ENCODE measurements around the gene ADAM12.

- TF ChIP-seq POLR2A (IDR thresholded peaks at IDR 0.05) (no peak), CTCF (IDR thresholded peaks at IDR 0.05) (no peak), POLR2AphosphoS5 (IDR thresholded peaks at IDR 0.05; ENCODE audit: insufficient read depth in 1 of 2, low read depth in 1 of 2) (no peak)
Measured at GRCh38 chr10:126255313-126255712, 133.0 kb downstream of the ADAM12 start.
